GM21390 (cell line): ENCODE results near the gene PRR12.

Source experiments
- ATAC-seq: cut with Tn5 transposase; IDR thresholded peaks from one replicate; pipeline ENCODE4 v1.9.1; 2021; ENCODE audit not compliant: unreplicated experiment

Gene PRR12

GRCh38 chr19:49641688-49642491 lies 50.9 kb downstream of the PRR12 start, which contains the start of gene SCAF1:
SCAF1 (plus strand) TSS chr19:49642209; CDS start chr19:49645027, 2,818 bp downstream.
- peak; percentile 59 for ATAC-seq

GRCh38 chr19:49642492-49643035 lies 51.6 kb downstream of the PRR12 start:
- ATAC-seq, result no peak

- no peak for ATAC-seq
These were observed 52.5 kb downstream of the PRR12 start for GRCh38 chr19:49643466-49643865.

GRCh38 chr19:49645592-49645991 lies 54.6 kb downstream of the PRR12 start:
- no peak for ATAC-seq

- no peak for ATAC-seq
These were observed 55.0 kb downstream of the PRR12 start for GRCh38 chr19:49645995-49646394.

GRCh38 chr19:49646586-49646985 lies 55.6 kb downstream of the PRR12 start:
- ATAC-seq, result no peak

- no peak for ATAC-seq
These were observed 60.2 kb downstream of the PRR12 start for GRCh38 chr19:49651029-49651819.

GRCh38 chr19:49651820-49652550 lies 61.0 kb downstream of the PRR12 start:
- ATAC-seq, result no peak

GRCh38 chr19:49652551-49653465 lies 61.8 kb downstream of the PRR12 start:
- ATAC-seq, result no peak

GRCh38 chr19:49653466-49653806 lies 62.5 kb downstream of the PRR12 start:
- no peak for ATAC-seq

GRCh38 chr19:49654581-49654980 lies 63.6 kb downstream of the PRR12 start:
- no peak for ATAC-seq

GRCh38 chr19:49655570-49656455 lies 64.8 kb downstream of the PRR12 start:
- no peak for ATAC-seq

- no peak for ATAC-seq
These were observed 65.6 kb downstream of the PRR12 start for GRCh38 chr19:49656456-49657109.

- no peak for ATAC-seq
These were observed 66.6 kb downstream of the PRR12 start for GRCh38 chr19:49657493-49658138.

- no peak for ATAC-seq
These were observed 67.1 kb downstream of the PRR12 start for GRCh38 chr19:49658139-49658517.

- ATAC-seq, result no peak
These were observed 67.8 kb downstream of the PRR12 start for GRCh38 chr19:49658566-49659442.

- ATAC-seq, result no peak
These were observed 69.5 kb downstream of the PRR12 start for GRCh38 chr19:49660338-49660961.
